ES-I3 (cell line): ENCODE measurements around the gene GGACT.
"Not testable (repeated sequence)": the region's sequence is repeated elsewhere in the genome, so short reads cannot be mapped to it uniquely, and the experiment has no call there.

Experiments used
- H3K36me3 ChIP-seq: 2 replicates; pipeline ENCODE4 v1.6.1; 2013; ENCODE audit warnings: mild to moderate bottlenecking, low read length, control low read depth, moderate library complexity; ENCODE audit not compliant: insufficient read depth
- H3K4me1 ChIP-seq: 2 replicates; pipeline ENCODE4 v1.6.1; 2013; ENCODE audit warnings: mild to moderate bottlenecking, control low read depth, low read length; ENCODE audit not compliant: insufficient read depth
- H3K9ac ChIP-seq: 2 replicates; pipeline ENCODE4 v1.6.1; 2013; ENCODE audit warnings: low read depth, mild to moderate bottlenecking, low read length, moderate library complexity
- H3K9me3 ChIP-seq: 2 replicates; pipeline ENCODE4 v1.6.1; 2013; ENCODE audit warnings: mild to moderate bottlenecking, low read length, moderate library complexity; ENCODE audit not compliant: control insufficient read depth, insufficient read depth

The GGACT gene

DNA sequence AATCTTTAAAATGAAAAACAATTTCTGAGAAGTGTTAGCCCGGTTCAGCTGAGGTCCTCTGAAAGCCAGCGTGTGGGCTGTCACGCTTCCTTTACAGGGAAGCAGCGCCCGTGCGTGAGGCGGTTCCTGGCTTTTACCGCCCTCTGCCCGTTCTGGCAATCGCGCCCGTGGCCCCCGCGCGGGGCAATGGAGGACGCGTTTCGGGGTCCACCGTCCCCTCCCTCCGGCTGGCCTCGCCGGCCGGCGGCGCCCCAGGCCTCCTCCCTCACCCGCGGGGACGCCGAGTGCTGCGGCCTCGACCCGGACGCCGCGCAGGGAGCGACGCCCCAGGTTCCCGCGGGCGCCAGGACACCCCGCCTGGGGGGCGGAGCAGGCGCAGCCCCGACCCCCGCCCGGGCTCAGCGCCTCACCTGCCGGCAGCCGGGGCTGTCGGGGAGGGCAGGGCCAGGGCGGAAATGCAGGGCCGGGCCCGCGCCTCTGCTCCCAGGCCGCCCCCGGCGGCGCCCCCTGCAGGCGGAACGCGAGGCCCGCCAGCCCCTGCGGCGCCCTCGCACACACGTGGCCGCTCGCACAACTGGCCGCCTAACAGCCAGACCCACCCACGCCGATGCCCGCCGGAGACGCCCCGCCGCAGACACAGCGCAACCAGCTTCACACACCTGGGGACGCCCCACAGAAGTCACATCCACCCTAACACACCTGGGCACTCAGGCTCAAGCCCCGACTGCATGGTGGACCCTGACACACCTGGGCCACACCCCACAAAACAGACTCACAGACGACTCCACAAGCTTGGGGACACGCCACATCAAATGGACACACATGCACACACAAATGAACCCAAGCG is at the start of gene GGACT:
Gene GGACT (minus strand): TSS at position 459 of the 847 bp plus-strand sequence. CDS start 56,198 bp downstream, outside the sequence.
- H3K4me1 ChIP-seq = no peaks in the 10 kb centered on the region; the same call in 1 of the 2 replicates
- peak within 1 kb of the TSS; percentile 78 for H3K9ac ChIP-seq
- no peaks in the 10 kb centered on the region for H3K9me3 ChIP-seq
- H3K36me3 ChIP-seq = no peaks in the 10 kb centered on the region

DNA sequence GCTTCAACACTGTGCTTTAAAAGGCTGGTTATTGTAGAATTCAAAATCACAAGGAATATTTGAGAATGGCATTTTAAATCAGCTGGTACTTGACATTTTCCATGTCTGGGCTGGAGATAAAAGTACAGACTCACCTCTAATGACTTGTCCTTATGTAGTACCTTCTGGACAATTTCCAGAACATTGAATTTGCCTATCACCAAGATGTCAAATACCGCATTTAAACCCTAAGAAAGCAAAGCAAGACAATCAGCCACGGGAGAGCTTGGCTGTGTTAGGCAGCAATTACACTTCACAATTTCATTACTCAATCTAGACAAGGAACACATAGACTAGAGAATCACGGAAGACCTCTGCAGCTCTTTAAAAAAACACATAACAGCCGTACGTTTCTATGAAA is 49.2 kb upstream of the GGACT start:
- Histone ChIP-seq H3K9me3 (no peaks in the 10 kb centered on the region), H3K36me3 (peaks cover 17% of the 10 kb centered on the region), H3K4me1 (no peaks in the 10 kb centered on the region), H3K9ac (no peak overlapping the region)

DNA sequence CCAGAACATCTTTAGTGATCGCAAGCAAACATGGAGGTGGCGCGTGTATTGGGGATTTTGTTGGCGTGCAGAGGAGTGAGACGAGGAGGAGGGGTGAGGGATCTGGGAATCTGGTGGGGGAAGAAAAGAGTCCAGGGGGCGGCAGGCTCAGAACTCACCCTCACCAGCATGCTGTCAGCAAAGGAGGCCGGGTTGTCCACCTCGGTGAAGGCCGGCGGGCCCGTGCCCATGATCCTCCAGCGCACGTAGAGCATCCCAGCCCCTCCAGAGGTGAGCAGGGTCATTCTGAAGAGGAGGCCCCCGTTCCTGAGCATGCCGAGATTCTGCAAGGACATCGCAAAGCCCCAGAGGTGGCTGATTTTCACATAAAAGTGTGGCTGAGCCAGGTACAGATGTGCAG is 48.8 kb upstream of the GGACT start:
- Histone ChIP-seq H3K4me1 (no peaks in the 10 kb centered on the region), H3K9me3 (no peaks in the 10 kb centered on the region), H3K36me3 (peaks cover 17% of the 10 kb centered on the region), H3K9ac (no peak overlapping the region)

DNA sequence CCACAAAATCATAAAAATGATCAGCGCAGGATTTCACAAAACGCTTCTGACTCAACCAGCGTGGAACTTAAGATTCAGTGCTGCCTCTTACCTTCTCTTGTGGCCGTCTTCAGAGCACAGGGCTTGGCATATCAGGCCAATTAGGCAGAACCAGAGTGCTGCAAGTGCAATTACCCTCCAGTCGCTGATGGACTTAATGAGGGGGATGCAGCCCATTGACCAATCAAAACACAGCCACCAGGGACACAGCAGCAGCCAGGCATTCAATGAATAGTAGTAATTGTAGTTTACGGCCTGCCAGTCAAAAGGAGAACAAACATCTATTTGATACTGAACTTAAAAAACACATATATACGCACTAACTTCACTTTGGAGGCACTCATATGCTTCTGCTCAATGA is 47.9 kb upstream of the GGACT start:
- no peak overlapping the region for H3K9ac ChIP-seq
- H3K9me3 ChIP-seq = no peaks in the 10 kb centered on the region
- H3K36me3 ChIP-seq = peaks cover 17% of the 10 kb centered on the region
- H3K4me1 ChIP-seq = no peaks in the 10 kb centered on the region

DNA sequence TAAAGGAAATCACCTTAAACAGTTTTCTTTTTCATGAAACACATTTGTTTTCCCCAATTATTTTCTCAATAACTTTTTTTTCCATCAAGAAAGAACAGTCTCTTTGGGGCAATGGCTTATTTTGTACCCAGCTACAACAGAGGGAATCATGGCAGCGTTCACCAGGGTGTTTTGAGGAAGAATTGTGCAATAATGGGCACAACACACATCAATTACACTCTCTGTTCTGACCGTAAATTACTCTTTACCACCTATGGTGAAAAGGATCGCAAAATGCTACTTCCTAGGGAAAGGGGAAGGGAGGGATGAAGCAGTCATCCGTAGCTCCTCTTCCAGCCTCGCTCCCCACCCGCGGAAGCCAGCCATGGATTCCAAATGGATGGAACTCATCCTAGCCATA is 47.4 kb upstream of the GGACT start:
- H3K36me3 ChIP-seq = peaks cover 17% of the 10 kb centered on the region
- H3K9ac ChIP-seq = no peak overlapping the region
- 0 out of 2 replicates have a peak, but pooled peaks cover 1% of the 10 kb centered on the region for H3K4me1 ChIP-seq
- H3K9me3 ChIP-seq = no peaks in the 10 kb centered on the region

DNA sequence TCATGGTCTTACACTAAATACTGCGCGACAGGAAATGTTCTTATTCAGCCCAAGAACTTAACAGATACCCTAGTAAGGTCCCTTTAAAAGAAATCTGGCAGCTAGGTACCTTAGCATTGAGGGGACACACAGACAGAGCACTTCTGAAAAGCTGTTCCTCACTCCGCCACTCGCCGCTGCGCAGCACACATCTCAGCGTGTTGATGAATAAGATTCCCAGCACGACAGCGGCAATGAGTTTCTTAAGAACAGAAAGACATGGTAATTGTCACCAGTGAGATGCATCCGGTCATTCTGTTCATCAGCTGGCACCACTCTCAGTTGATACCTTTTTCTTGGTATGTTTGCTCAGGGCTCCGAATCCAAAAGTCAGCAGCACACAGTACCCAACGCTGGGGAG is 46.1 kb upstream of the GGACT start:
- H3K9ac ChIP-seq = no peak overlapping the region
- no peaks in the 10 kb centered on the region for H3K9me3 ChIP-seq
- peaks cover 17% of the 10 kb centered on the region for H3K36me3 ChIP-seq
- H3K4me1 ChIP-seq = peaks cover 10% of the 10 kb centered on the region

DNA sequence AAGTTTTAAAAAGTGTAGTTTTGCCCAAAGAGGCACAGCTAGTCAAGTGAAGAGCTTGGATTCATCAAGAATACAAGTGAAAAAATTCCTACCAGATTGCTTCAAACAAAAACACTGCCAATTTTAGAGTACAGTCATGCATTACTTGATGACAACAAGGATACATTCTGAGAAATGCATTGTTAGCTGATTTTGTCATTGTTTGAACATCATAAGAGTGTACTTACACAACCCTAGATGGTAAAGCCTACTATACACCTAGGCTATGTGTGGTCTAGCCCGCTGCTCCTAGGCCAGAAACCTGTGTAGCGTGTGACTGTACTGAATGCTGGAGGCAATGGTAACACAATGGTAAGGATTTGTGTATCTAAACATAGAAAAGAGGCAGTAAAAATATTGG is 44.9 kb upstream of the GGACT start:
- Histone ChIP-seq H3K9ac (no peak overlapping the region), H3K4me1 (peaks cover 10% of the 10 kb centered on the region), H3K9me3 (no peaks in the 10 kb centered on the region), H3K36me3 (peaks cover 11% of the 10 kb centered on the region)

DNA sequence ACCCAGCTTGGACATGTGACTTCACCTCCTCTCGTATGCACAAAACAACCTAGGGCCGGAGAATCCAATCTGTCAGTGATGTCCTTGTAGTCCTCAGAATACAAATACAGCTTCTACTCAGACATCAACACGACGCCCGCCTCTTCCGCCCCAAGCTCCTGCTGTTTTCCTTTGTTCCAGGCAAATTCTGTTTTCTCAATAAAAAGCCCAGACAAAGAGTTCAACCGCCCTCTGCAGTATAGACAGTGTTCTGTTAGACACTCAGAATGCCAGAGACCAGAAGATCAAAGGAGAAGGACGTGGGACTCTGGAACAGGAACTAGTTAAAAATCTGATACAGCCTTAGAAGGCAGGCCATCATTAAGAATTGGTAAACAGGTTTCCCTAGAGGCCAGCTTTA is 42.0 kb upstream of the GGACT start:
- no peak overlapping the region; the same call in 1 of the 2 replicates for H3K9ac ChIP-seq
- peaks cover 16% of the 10 kb centered on the region for H3K4me1 ChIP-seq
- H3K9me3 ChIP-seq = no peaks in the 10 kb centered on the region
- H3K36me3 ChIP-seq = no peaks in the 10 kb centered on the region; the same call in 1 of the 2 replicates

DNA sequence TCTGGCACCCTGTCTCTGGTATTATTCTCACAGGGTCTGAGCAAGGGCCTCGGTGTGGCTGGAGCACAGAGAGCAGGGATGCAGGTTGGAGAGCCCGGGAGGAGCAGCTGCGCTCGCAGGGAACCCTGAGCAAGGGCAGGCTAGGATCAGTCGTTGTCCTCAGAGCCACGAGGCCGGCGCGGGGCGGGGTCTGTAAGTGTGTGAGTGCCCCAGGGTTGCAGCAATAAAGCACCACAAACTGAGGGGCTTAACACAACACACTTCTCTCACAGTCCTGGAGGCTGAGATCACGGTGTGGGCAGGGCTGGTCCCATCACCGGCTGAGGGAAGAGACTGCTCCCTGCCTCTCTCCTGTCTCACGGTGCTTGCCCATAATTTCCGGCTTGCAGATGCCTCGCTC is 38.5 kb upstream of the GGACT start:
- H3K9me3 ChIP-seq = no peaks in the 10 kb centered on the region
- no peak overlapping the region for H3K9ac ChIP-seq
- H3K4me1 ChIP-seq = peaks cover 23% of the 10 kb centered on the region
- H3K36me3 ChIP-seq = no peaks in the 10 kb centered on the region; the same call in 1 of the 2 replicates

DNA sequence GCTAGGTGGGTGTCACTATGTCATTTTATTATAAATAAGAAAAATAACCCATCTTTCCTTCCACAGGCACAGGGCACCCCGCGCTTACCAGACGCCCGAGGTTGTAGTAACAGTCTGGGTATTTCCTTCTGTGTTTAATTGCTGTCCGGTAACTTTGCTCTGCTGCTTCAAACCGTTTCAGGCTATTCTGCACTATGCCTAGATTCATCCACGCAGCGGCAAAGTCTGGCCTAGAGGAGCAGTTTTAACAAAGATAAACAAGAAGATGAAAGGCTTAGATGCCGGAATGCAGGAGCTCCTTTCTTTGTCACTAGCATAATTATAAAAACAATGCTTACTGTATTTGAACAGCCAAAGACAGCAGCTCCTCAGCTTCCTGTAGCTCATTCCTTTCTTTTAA is 36.9 kb upstream of the GGACT start:
- no peaks in the 10 kb centered on the region; the same call in none of the 2 replicates for H3K36me3 ChIP-seq
- H3K9me3 ChIP-seq = no peaks in the 10 kb centered on the region
- peaks cover 17% of the 10 kb centered on the region; the same call in 1 of the 2 replicates for H3K4me1 ChIP-seq
- H3K9ac ChIP-seq = no peak overlapping the region

DNA sequence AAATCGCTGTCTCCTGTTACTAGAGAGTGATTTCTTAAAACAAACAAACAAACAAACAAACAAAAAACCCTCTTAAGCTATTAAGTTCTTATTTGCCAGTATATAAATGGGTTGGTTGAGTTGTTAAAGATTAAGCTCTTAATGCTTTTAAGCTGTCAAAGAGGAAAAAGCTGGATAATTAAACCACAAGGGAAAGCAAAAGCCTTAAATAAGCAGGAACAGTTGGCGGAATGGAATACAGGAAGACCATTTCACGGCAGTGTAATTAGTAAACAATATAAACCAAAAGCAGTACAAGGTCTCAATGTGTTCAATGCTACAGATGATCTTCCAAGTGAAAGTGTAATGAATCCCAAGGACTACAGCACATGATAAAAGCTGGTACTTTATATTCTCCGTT is 32.2 kb upstream of the GGACT start:
- peaks cover 2% of the 10 kb centered on the region; the same call in 1 of the 2 replicates for H3K9me3 ChIP-seq
- H3K36me3 ChIP-seq = no peaks in the 10 kb centered on the region; the same call in none of the 2 replicates
- peaks cover 10% of the 10 kb centered on the region; the same call in 1 of the 2 replicates for H3K4me1 ChIP-seq
- no peak overlapping the region for H3K9ac ChIP-seq

DNA sequence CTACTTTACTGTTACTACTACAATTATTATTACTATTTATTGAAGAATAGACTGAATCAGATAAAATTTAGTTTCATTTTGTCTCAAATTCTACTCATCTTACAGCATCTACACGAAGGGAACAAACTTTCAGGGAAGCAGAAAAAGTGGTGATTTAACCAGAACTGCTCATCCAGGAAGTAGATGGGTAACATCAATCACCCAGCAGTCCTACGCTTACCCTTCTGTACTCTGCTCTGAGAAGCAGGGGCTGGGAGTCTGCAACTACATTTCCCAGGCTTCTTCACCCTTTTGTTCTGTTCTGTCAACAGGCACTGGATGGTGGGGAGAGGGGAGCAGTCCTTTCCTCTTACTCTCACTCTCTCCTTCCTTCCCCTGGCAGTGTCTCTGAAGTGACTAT is 31.4 kb upstream of the GGACT start:
- no peaks in the 10 kb centered on the region; the same call in none of the 2 replicates for H3K36me3 ChIP-seq
- H3K4me1 ChIP-seq = peaks cover 2% of the 10 kb centered on the region; the same call in 1 of the 2 replicates
- H3K9me3 ChIP-seq = peaks cover 2% of the 10 kb centered on the region; the same call in 1 of the 2 replicates
- H3K9ac ChIP-seq = no peak overlapping the region

DNA sequence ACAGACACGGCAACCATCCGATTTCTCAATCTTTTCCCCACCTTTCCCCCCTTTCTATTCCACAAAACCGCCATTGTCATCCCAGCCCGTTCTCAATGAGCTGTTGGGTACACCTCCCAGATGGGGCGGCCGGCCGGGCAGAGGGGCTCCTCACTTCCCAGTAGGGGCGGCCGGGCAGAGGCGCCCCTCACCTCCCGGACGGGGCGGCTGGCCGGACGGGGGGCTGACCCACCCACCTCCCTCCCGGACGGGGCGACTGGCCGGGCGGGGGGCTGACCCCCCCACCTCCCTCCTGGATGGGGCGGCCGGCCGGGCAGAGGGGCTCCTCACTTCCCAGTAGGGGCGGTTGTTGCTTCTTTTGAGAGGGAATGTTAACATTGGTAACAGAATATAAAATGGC is 30.3 kb upstream of the GGACT start:
- not testable (repeated sequence) for H3K9me3 ChIP-seq, H3K4me1 ChIP-seq, H3K36me3 ChIP-seq, H3K9ac ChIP-seq

DNA sequence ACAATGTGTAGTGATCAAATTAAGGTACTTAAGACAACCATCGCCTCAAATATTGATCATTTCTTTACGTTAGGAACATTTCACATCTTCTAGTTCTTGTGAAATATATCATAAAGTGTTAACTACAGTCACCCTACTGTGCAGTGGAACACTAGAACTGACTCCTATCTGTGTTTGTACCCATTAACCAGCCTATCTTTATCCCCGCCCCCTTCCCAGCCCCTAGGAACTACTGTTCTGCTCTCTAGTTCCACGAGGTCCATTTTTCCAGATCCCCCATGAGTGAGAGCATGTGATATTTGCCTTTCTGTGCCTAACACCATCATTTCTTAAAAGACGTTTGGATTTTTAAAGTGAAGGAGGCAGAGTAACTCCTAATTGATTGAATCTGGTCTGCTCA is 24.4 kb upstream of the GGACT start:
- Histone ChIP-seq H3K9me3 (no peaks in the 10 kb centered on the region; the same call in 1 of the 2 replicates), H3K4me1 (peaks cover 8% of the 10 kb centered on the region; the same call in 1 of the 2 replicates), H3K9ac (no peak overlapping the region), H3K36me3 (no peaks in the 10 kb centered on the region)
